Gastroesophageal sphincter (tissue), 4 donors: Measurements from ENCODE around the gene FAM171A1. TPM values are rescaled to one million over a fixed set of nuclear protein-coding genes. Genes with fewer than 3 reads are reported as not detected.
"Not testable (repeated sequence)": the region's sequence is repeated elsewhere in the genome, so short reads cannot be mapped to it uniquely, and the experiment has no call there.

Experiments
- ATAC-seq: fragments of 150-250 bp; one replicate; pipeline ENCODE4 v1.9.1; 2016; ENCODE audit warnings: mild to moderate bottlenecking, moderate library complexity
- H3K27ac ChIP-seq, 4 donors: fragments of 200-600 bp; sonication (generic) in 3 of 4; 1 replicate in 3 of 4; 2 replicates in 1 of 4; pipeline ENCODE4 v1.5.1; 2016 to 2019
- H3K27me3 ChIP-seq: fragments of 200-600 bp; sonication (generic); one replicate; pipeline ENCODE4 v1.5.1; 2019
- H3K36me3 ChIP-seq, 2 donors: fragments of 200-600 bp; sonication (generic); one replicate each; pipeline ENCODE4 v1.5.1; 2019; ENCODE audit warnings: control low read depth in 1 of 2
- H3K4me1 ChIP-seq, 3 donors: fragments of 200-600 bp; sonication (generic); 1 replicate in 2 of 3; 2 replicates in 1 of 3; pipeline ENCODE4 v1.5.1; 2016 to 2019; ENCODE audit warnings: control low read depth in 2 of 3
- H3K4me3 ChIP-seq, 2 donors: fragments of 200-600 bp; sonication (generic); one replicate each; pipeline ENCODE4 v1.5.1; 2019; ENCODE audit warnings: mild to moderate bottlenecking in 1 of 2, moderate library complexity in 1 of 2
- H3K9me3 ChIP-seq, 3 donors: fragments of 200-600 bp; sonication (generic); one replicate each; pipeline ENCODE4 v1.5.1; 2017 to 2019; ENCODE audit warnings: control low read depth in 2 of 3
- EP300 ChIP-seq: sonication (generic); formaldehyde crosslinking; IDR thresholded peaks from one replicate; pipeline ENCODE4 v1.6.1; 2017; ENCODE audit warnings: antibody characterized with exemption, mild to moderate bottlenecking
- POLR2A ChIP-seq, 2 donors: fragments of 450-650 bp; IDR thresholded peaks; one replicate each; pipeline ENCODE4 v1.6.1; 2017; ENCODE audit warnings: antibody characterized with exemption in 2 of 2, mild to moderate bottlenecking in 2 of 2, moderate library complexity in 1 of 2
- POLR2AphosphoS5 ChIP-seq: sonication (generic); formaldehyde crosslinking; IDR thresholded peaks from one replicate; pipeline ENCODE4 v1.6.1; 2017; ENCODE audit warnings: antibody characterized with exemption
- WGBS, 2 donors: methylation state at CpG; one replicate each; pipeline ENCODE4 v1.1.5; 2018; ENCODE audit warnings: low coverage in 1 of 2; 5-methylcytosine and 5-hydroxymethylcytosine counted together
- total RNA-seq, 4 donors: library from RNA; depleted of rRNA; stranded (reverse); fragments of >200 nt; gene quantifications; one replicate each; pipeline ENCODE4 v1.1.0, GENCODE V29; 2016
- TF ChIP-seq, protein P1 (sequence below), 4 experiments: fragments of 200-600 bp in 2 of 4; fragments of 450-650 bp in 2 of 4; sonication (generic) in 1 of 4; IDR thresholded peaks; one replicate each; pipeline ENCODE4 v1.5.1; 2017 to 2019; ENCODE audit warnings: antibody characterized with exemption in 4 of 4, mild to moderate bottlenecking in 2 of 4, moderate library complexity in 2 of 4

The FAM171A1 gene
- total RNA-seq, 4 donors from 2014 or later = 5.0 to 15.5 (median 13.6) TPM

GRCh38 chr10:15399060-15399661, 28.1 kb upstream of the FAM171A1 start:
- no peak overlapping the region for H3K4me3 ChIP-seq
- peaks cover 0 to 11% (median 0%) of the 10 kb centered on the region in 3 donors for H3K9me3 ChIP-seq
- no peaks in the 10 kb centered on the region for H3K27me3 ChIP-seq
- ATAC-seq = no peak
- H3K36me3 ChIP-seq = no peaks in the 10 kb centered on the region
- no CpG with 5 or more reads among the region's 1 CpG for WGBS, 2 donors
- no peak overlapping the region for H3K27ac ChIP-seq
- TF ChIP-seq, protein P1, sequence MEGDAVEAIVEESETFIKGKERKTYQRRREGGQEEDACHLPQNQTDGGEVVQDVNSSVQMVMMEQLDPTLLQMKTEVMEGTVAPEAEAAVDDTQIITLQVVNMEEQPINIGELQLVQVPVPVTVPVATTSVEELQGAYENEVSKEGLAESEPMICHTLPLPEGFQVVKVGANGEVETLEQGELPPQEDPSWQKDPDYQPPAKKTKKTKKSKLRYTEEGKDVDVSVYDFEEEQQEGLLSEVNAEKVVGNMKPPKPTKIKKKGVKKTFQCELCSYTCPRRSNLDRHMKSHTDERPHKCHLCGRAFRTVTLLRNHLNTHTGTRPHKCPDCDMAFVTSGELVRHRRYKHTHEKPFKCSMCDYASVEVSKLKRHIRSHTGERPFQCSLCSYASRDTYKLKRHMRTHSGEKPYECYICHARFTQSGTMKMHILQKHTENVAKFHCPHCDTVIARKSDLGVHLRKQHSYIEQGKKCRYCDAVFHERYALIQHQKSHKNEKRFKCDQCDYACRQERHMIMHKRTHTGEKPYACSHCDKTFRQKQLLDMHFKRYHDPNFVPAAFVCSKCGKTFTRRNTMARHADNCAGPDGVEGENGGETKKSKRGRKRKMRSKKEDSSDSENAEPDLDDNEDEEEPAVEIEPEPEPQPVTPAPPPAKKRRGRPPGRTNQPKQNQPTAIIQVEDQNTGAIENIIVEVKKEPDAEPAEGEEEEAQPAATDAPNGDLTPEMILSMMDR (IDR thresholded peaks at IDR 0.05) = no peak
- TF ChIP-seq EP300 (no peak), POLR2AphosphoS5 (no peak), POLR2A (IDR thresholded peaks at IDR 0.05) (no peak)
- H3K4me1 ChIP-seq = no peaks in the 10 kb centered on the region

DNA sequence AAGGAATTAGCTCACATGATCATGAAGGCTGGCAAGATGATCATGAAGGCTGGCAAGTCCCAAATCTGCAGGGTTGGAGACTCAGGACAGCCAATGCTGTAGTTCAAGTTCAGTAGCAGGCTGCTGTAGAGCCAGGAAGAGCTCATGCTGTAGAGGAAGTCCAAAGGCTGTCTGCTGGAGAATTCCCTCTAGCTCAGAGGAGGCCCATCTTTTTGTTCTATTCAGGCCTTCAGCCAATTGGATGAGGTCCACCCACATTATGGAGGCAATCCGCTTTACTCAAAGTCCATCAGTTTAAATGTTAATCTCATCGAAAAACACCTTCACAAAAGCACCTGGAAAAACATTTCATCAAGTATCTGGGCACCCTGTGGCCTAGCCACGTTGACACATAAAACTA, 24.8 kb upstream of the FAM171A1 start:
- no peaks in the 10 kb centered on the region for H3K36me3 ChIP-seq
- no peak for ATAC-seq
- no peaks in the 10 kb centered on the region for H3K4me1 ChIP-seq
- TF ChIP-seq POLR2AphosphoS5 (no peak), POLR2A (IDR thresholded peaks at IDR 0.05) (no peak), EP300 (no peak)
- TF ChIP-seq, protein P1 (IDR thresholded peaks at IDR 0.05) = no peak
- 84 to 92% methylated on average over 3 of the region's 3 CpGs for WGBS, 2 donors
- H3K9me3 ChIP-seq = peaks cover 0 to 7% (median 0%) of the 10 kb centered on the region in 3 donors
- no peak overlapping the region for H3K4me3 ChIP-seq
- no peak overlapping the region for H3K27ac ChIP-seq
- no peaks in the 10 kb centered on the region for H3K27me3 ChIP-seq

DNA sequence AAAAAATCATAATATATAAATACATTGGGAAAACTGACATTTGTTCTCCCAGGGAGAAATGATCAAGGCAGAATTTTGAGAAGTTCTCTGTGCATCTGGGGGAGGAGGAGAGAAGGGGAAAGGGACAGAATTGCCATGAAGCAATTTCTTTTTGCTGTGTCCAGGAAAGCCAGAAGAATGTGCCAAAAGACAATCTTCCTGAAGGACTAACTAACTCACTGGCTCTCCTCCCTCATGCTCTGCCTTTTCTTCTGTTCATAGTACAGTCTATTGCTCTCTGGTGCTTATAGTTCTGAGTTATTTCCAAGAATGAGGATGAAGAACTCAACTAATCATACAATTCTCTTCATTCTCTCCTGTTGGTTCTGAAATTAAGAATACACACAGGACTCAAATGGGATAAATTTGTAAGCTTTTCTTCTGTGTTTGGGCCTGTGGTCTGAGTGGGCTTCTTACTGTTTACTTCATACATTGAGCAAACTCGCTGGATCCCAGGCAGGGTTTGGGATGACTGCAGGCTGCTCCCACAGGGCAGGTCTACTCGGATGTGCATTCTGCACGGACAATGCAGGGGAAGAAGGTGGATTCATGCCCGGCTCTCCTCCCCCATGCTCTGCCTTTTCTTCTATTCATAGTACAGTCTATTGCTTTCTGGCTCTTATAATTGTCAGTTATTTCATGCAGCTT, 22.2 kb upstream of the FAM171A1 start:
- Histone ChIP-seq H3K27me3 (no peaks in the 10 kb centered on the region), H3K27ac (no peak overlapping the region), H3K4me1 (no peaks in the 10 kb centered on the region), H3K4me3 (no peak overlapping the region), H3K36me3 (no peaks in the 10 kb centered on the region), H3K9me3 (no peaks in the 10 kb centered on the region)
- TF ChIP-seq EP300 (no peak), POLR2A (IDR thresholded peaks at IDR 0.05) (no peak), POLR2AphosphoS5 (no peak)
- TF ChIP-seq, protein P1 (IDR thresholded peaks at IDR 0.05) = no peak
- ATAC-seq = no peak
- WGBS, 2 donors = 60% methylated on average over 1 of the region's 4 CpGs; no CpG with 5 or more reads in 1 of the 2 donors

DNA sequence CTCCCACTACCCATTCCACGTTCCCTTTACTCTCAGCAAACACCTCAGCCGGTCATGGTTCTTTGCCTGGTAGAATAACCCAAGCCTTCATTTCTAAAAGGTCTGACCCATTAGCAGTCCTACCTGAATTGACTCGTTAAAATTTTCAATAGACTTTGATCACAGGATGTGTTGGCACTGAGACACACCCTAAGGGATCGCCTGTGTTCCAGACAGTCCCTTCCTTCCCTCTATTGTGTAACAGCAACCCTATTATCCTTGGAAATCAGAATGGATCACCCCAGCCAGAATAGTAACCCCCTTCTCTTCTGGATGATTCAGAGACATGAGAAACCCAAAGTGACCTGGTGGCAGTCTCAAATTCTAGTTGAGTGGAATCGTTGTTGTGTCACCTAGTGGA, 20.4 kb upstream of the FAM171A1 start:
- WGBS, 2 donors = 82 to 93% methylated on average over 4 to 5 of the region's 5 CpGs
- no peak overlapping the region for H3K27ac ChIP-seq
- H3K9me3 ChIP-seq = no peaks in the 10 kb centered on the region
- H3K4me3 ChIP-seq = no peak overlapping the region
- TF ChIP-seq, protein P1 (IDR thresholded peaks at IDR 0.05) = no peak
- TF ChIP-seq EP300 (no peak), POLR2AphosphoS5 (no peak), POLR2A (IDR thresholded peaks at IDR 0.05) (no peak)
- no peaks in the 10 kb centered on the region for H3K27me3 ChIP-seq
- no peaks in the 10 kb centered on the region for H3K36me3 ChIP-seq
- no peaks in the 10 kb centered on the region for H3K4me1 ChIP-seq
- no peak for ATAC-seq

GRCh38 chr10:15388172-15388571, 17.1 kb upstream of the FAM171A1 start:
- H3K27ac ChIP-seq, ATAC-seq, H3K36me3 ChIP-seq, H3K27me3 ChIP-seq, H3K9me3 ChIP-seq, H3K4me1 ChIP-seq, H3K4me3 ChIP-seq: not testable (repeated sequence)
- 91 to 97% methylated on average over 7 of the region's 7 CpGs for WGBS, 2 donors
